H1 (cell line): ENCODE measurements around the gene PSKH1. TPM values are rescaled to one million over a fixed set of nuclear protein-coding genes. Genes with fewer than 3 reads are reported as not detected.

Experiments used
- CTCF ChIA-PET: fragments of 300-600 bp; sonication (Branson Sonifier 250); formaldehyde crosslinking; loops from one replicate; lab custom pipeline; 2021; ENCODE audit not compliant: partially characterized antibody; lab: Charles Lee
- POLR2A ChIA-PET: fragments of 300-600 bp; sonication (Branson Sonifier 250); formaldehyde crosslinking; loops from one replicate; lab custom pipeline; 2021; ENCODE audit warnings: inconsistent platforms; ENCODE audit not compliant: partially characterized antibody; lab: Charles Lee
- DNase-seq, 2 experiments: peaks; one replicate each; pipeline versions ENCODE4 v3.0.0 to v3.0.0-alpha.2; 2010 to 2022; ENCODE audit warnings: low spot score in 2 of 2, low read depth in 1 of 2, mixed read lengths in 1 of 2
- FAIRE-seq: peaks from 2 replicates; lab custom pipeline; 2011; peaks lifted over from hg19 to GRCh38; lab: Jason Lieb, UNC
- H2AFZ ChIP-seq: 2 replicates; pipeline ENCODE4 v1.8.1; 2012; ENCODE audit warnings: low read length, inconsistent platforms
- H2AK5ac ChIP-seq: 2 replicates; pipeline ENCODE4 v1.6.1; 2013; ENCODE audit warnings: low read depth, low read length
- H2BK120ac ChIP-seq: replicated peaks from 2 replicates; pipeline ENCODE3; 2013; ENCODE audit warnings: low read depth, low read length, inconsistent platforms
- H2BK12ac ChIP-seq: 2 replicates; pipeline ENCODE4 v1.6.1; 2013; ENCODE audit warnings: low read depth, low read length
- H2BK15ac ChIP-seq: 2 replicates; pipeline ENCODE4 v1.6.1; 2013; ENCODE audit warnings: low read length
- H2BK20ac ChIP-seq: 2 replicates; pipeline ENCODE4 v1.6.1; 2013; ENCODE audit warnings: low read length
- H2BK5ac ChIP-seq: 2 replicates; pipeline ENCODE4 v1.6.1; 2013; ENCODE audit warnings: low read depth, low read length
- H3K14ac ChIP-seq: 2 replicates; pipeline ENCODE4 v1.6.1; 2013; ENCODE audit warnings: inconsistent platforms; ENCODE audit not compliant: insufficient read length
- H3K18ac ChIP-seq: 2 replicates; pipeline ENCODE4 v1.6.1; 2013; ENCODE audit warnings: low read length; ENCODE audit errors: extremely low read depth
- H3K23ac ChIP-seq: 2 replicates; pipeline ENCODE4 v1.6.1; 2013; ENCODE audit warnings: inconsistent platforms; ENCODE audit not compliant: insufficient read length
- H3K23me2 ChIP-seq: 2 replicates; pipeline ENCODE4 v1.6.1; 2013; ENCODE audit warnings: low read depth, low read length
- H3K27ac ChIP-seq: 2 replicates; pipeline ENCODE4 v1.6.1; 2011; ENCODE audit warnings: low read depth, low read length, inconsistent platforms
- H3K27me3 ChIP-seq, 4 experiments: replicated peaks in 1 of 4; 1 replicate in 1 of 4; 2 replicates in 3 of 4; pipeline versions ENCODE4 v1.6.1 to v1.8.1; 2011 to 2013; ENCODE audit warnings: low read length in 3 of 4, mild to moderate bottlenecking in 3 of 4, inconsistent platforms in 2 of 4, mixed read lengths in 2 of 4, moderate library complexity in 1 of 4; ENCODE audit not compliant: control insufficient read depth in 3 of 4, insufficient read depth in 3 of 4; ENCODE audit errors: extremely low read depth in 1 of 4
- H3K36me3 ChIP-seq, 4 experiments: 2 replicates each; pipeline versions ENCODE4 v1.6.1 to v1.8.1; 2011 to 2013; ENCODE audit warnings: mild to moderate bottlenecking in 4 of 4, low read length in 3 of 4, moderate library complexity in 2 of 4, control low read depth in 1 of 4, inconsistent platforms in 1 of 4; ENCODE audit not compliant: insufficient read depth in 4 of 4, control insufficient read depth in 2 of 4
- H3K4ac ChIP-seq: replicated peaks from 2 replicates; pipeline ENCODE3; 2013; ENCODE audit warnings: low read length, low read depth, mixed read lengths, inconsistent platforms; ENCODE audit not compliant: insufficient read length
- H3K4me1 ChIP-seq, 4 experiments: replicated peaks in 1 of 4; 1 replicate in 1 of 4; 2 replicates in 3 of 4; pipeline versions ENCODE4 v1.6.1 to v1.8.1; 2011 to 2013; ENCODE audit warnings: low read length in 3 of 4, inconsistent platforms in 2 of 4, mixed read lengths in 1 of 4; ENCODE audit not compliant: insufficient read depth in 4 of 4, control insufficient read depth in 3 of 4
- H3K4me2 ChIP-seq, 2 experiments: 2 replicates each; pipeline versions ENCODE4 v1.6.1 to v1.8.1; 2011 to 2013; ENCODE audit warnings: low read depth in 2 of 2, low read length in 2 of 2, control low read depth in 1 of 2, inconsistent platforms in 1 of 2, mild to moderate bottlenecking in 1 of 2; ENCODE audit not compliant: insufficient read depth in 1 of 2
- H3K4me3 ChIP-seq, 4 experiments: fragments of 200-600, 300-600 bp in 1 of 4; sonication (generic), shearing (Covaris generic), sonication (Bioruptor Twin) in 1 of 4; 2 replicates each; pipeline versions ENCODE4 v1.5.1 to v1.8.1; 2011 to 2016; ENCODE audit warnings: low read length in 4 of 4, low read depth in 3 of 4, control low read depth in 2 of 4, inconsistent platforms in 2 of 4, mild to moderate bottlenecking in 2 of 4, mixed read lengths in 1 of 4, moderate library complexity in 1 of 4; ENCODE audit not compliant: insufficient read depth in 2 of 4; ENCODE audit errors: extremely low read depth in 1 of 4
- H3K56ac ChIP-seq: replicated peaks from 2 replicates; pipeline ENCODE3; 2013; ENCODE audit warnings: low read depth, mild to moderate bottlenecking, mixed read lengths, low read length, inconsistent platforms; ENCODE audit not compliant: insufficient read length
- H3K79me1 ChIP-seq: 2 replicates; pipeline ENCODE4 v1.6.1; 2013; ENCODE audit warnings: low read depth, low read length, control low read depth
- H3K79me2 ChIP-seq, 2 experiments: 2 replicates each; pipeline versions ENCODE4 v1.6.1 to v1.8.1; 2012 to 2013; ENCODE audit warnings: low read length in 2 of 2, mild to moderate bottlenecking in 2 of 2, inconsistent platforms in 1 of 2; ENCODE audit not compliant: insufficient read depth in 2 of 2, control insufficient read depth in 1 of 2
- H3K9ac ChIP-seq, 4 experiments: replicated peaks in 1 of 4; 1 replicate in 1 of 4; 2 replicates in 3 of 4; pipeline versions ENCODE4 v1.6.1 to v1.8.1; 2011 to 2013; ENCODE audit warnings: low read depth in 3 of 4, low read length in 3 of 4, control low read depth in 2 of 4, mild to moderate bottlenecking in 2 of 4, moderate library complexity in 2 of 4, inconsistent platforms in 1 of 4; ENCODE audit errors: extremely low read depth in 1 of 4
- H3K9me3 ChIP-seq, 2 experiments: 2 replicates each; pipeline versions ENCODE4 v1.6.1 to v1.8.1; 2012 to 2013; ENCODE audit warnings: mild to moderate bottlenecking in 2 of 2, moderate library complexity in 2 of 2, control low read depth in 1 of 2, inconsistent platforms in 1 of 2, low read depth in 1 of 2, low read length in 1 of 2, mixed read lengths in 1 of 2; ENCODE audit not compliant: insufficient read depth in 2 of 2
- H4K20me1 ChIP-seq, 2 experiments: replicated peaks in 1 of 2; 2 replicates each; pipeline versions ENCODE3 to v1.8.1; 2011 to 2013; ENCODE audit warnings: inconsistent platforms in 2 of 2, low read length in 2 of 2, mild to moderate bottlenecking in 1 of 2; ENCODE audit not compliant: insufficient read depth in 2 of 2, control insufficient read depth in 1 of 2
- H4K5ac ChIP-seq: 2 replicates; pipeline ENCODE4 v1.6.1; 2013; ENCODE audit warnings: low read length, low read depth, mixed read lengths, inconsistent platforms; ENCODE audit not compliant: insufficient read length
- H4K8ac ChIP-seq: 2 replicates; pipeline ENCODE4 v1.8.0; 2013; ENCODE audit warnings: mild to moderate bottlenecking, moderate library complexity, low read length, inconsistent platforms; ENCODE audit not compliant: insufficient read depth; ENCODE audit errors: extremely low read depth
- H4K91ac ChIP-seq: replicated peaks from 2 replicates; pipeline ENCODE3; 2013; ENCODE audit warnings: low read length, mixed read lengths, inconsistent platforms; ENCODE audit not compliant: insufficient read length
- CREB1 ChIP-seq: IDR thresholded peaks from 2 replicates; pipeline ENCODE4 v1.6.1; 2012; ENCODE audit warnings: inconsistent platforms
- EGR1 ChIP-seq: IDR thresholded peaks from 2 replicates; pipeline ENCODE4 v1.6.1; 2011; ENCODE audit warnings: low read depth, low read length, borderline replicate concordance
- RAD21 ChIP-seq, 2 experiments: IDR thresholded peaks in 1 of 2; conservative IDR thresholded peaks in 1 of 2; 2 replicates each; pipeline ENCODE4 v1.6.1; 2011; ENCODE audit warnings: low read depth in 2 of 2, low read length in 2 of 2, improper control_type of control experiment in 1 of 2, inconsistent platforms in 1 of 2, mild to moderate bottlenecking in 1 of 2, moderate library complexity in 1 of 2
- SIRT6 ChIP-seq: IDR thresholded peaks from one replicate; pipeline ENCODE4 v1.7.1; 2012; ENCODE audit warnings: low read length, inconsistent platforms
- SP1 ChIP-seq: IDR thresholded peaks from 2 replicates; pipeline ENCODE4 v1.6.1; 2011; ENCODE audit warnings: low read depth, low read length
- TEAD4 ChIP-seq: IDR thresholded peaks from 2 replicates; pipeline ENCODE4 v1.6.1; 2012; ENCODE audit warnings: low read depth, low read length, inconsistent platforms, mixed read lengths
- WGBS, 2 experiments: shearing (Covaris generic) in 1 of 2; methylation state at CpG; one replicate each; pipeline versions ENCODE4 v1.1.6 to v1.1.7; 2013 to 2015; ENCODE audit warnings: low lambda C conversion rate in 2 of 2, mixed read lengths in 2 of 2, inconsistent platforms in 1 of 2, low coverage in 1 of 2, missing lambda C conversion rate in 1 of 2; ENCODE audit not compliant: insufficient replicate concordance in 2 of 2, insufficient coverage in 1 of 2, insufficient read length in 1 of 2; ENCODE audit errors: extremely low coverage in 1 of 2, missing lambda C conversion rate in 1 of 2; 5-methylcytosine and 5-hydroxymethylcytosine counted together
- polyA plus RNA-seq, 7 experiments: library from polyadenylated mRNA; depleted of rRNA in 3 of 7; stranded (reverse) in 5 of 7; unstranded in 2 of 7; fragments of >200 nt in 5 of 7; fragments of 200-250 nt in 2 of 7; gene quantifications; 1 replicate in 5 of 7; 2 replicates in 1 of 7; 4 replicates in 1 of 7; pipeline versions ENCODE4 v1.2.1 to v1.2.3, GENCODE V29; 2011 to 2013; ENCODE audit warnings: missing spikeins in 2 of 7, mixed read lengths in 2 of 7
- total RNA-seq: library from RNA; stranded (reverse); fragmentation: NEBNext Ultra II Directional; extraction: Animal tissue kit (Norgen Biotek cat#: 25700); gene quantifications from 2 replicates; pipeline ENCODE4 v1.2.1, GENCODE V29; 2021
- TF ChIP-seq, protein P1 (sequence below), 3 experiments: IDR thresholded peaks; 1 replicate in 2 of 3; 2 replicates in 1 of 3; pipeline versions ENCODE4 v1.5.1 to v1.6.1; 2011; ENCODE audit warnings: low read length in 3 of 3, mild to moderate bottlenecking in 3 of 3, inconsistent platforms in 2 of 3, low read depth in 1 of 3, moderate library complexity in 1 of 3; ENCODE audit not compliant: insufficient read depth in 1 of 3; ENCODE audit errors: control extremely low read depth in 1 of 3
- TF ChIP-seq, protein P2 (sequence below): IDR thresholded peaks from 2 replicates; pipeline ENCODE4 v1.6.1; 2012; ENCODE audit warnings: inconsistent platforms

Gene PSKH1
- total and polyA plus RNA-seq, 2 of the 8 experiments (the other 6 are each of a cell fraction or from before 2014, with no cell fraction given), result 24.8 to 51.0 TPM

DNA sequence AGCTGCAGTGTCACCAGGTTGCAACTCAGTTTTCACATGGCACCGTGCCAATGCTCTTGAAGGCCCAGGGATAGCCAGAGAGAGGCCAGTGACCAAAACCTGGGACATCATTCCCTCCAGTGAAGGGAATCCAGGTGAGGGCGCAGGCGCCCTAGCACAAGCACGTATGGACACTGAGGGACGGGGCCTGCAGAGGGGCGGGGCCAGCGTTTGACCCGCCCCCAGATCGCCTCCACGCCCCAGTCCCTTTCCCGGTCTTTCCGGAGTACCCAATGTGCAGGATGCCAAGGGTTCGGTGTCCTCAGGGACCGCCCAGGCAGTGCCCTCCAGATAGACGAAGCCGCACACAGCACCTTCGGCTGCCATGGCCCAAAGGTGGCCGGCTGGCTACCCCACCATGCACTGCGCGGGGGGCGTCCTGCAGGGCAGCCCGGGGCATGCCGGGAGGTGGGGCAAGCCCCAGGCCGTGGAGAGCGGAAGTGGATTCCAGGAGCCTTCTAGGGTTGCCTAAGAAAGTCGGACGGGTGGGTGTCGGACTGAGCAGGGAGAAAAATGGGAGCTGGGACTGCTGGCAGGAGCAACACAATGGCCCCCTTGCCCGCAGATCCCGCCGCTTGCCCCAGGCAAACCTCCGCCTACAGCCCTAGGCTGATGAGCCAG is 70.7 kb downstream of the PSKH1 start:
- Histone ChIP-seq H3K18ac (no peak overlapping the region), H3K23me2 (peaks cover 7% of the 10 kb centered on the region; the same call in 1 of the 2 replicates), H4K20me1 (peaks cover 2 to 25% of the 10 kb centered on the region in 2 experiments), H2BK20ac (no peak overlapping the region), H2BK12ac (no peak overlapping the region), H3K4me3 (no peak overlapping the region), H3K27ac (no peak overlapping the region), H2BK5ac (peak overlapping the region; percentile 35; the same call in 1 of the 2 replicates), H3K27me3 (no peaks in the 10 kb centered on the region), H2AFZ (no peak overlapping the region), H3K36me3 (peaks cover 4 to 19% (median 17%) of the 10 kb centered on the region in 4 experiments; a peak in 6 of 8 replicates), H2BK120ac (no peak overlapping the region), H3K79me1 (peaks cover 20% of the 10 kb centered on the region; the same call in 1 of the 2 replicates), H3K4me1 (peaks cover 6 to 25% (median 18%) of the 10 kb centered on the region in 4 experiments), H3K9ac (no peak overlapping the region), H4K5ac (no peak overlapping the region), H2BK15ac (no peak overlapping the region; the same call in 1 of the 2 replicates), H3K4me2 (peak overlapping the region in 1 of 2 experiments; percentile 11; a peak in 1 of 4 replicates), H4K8ac (peak overlapping the region; percentile 36; the same call in 1 of the 2 replicates), H3K9me3 (no peaks in the 10 kb centered on the region), H4K91ac (no peak overlapping the region), H3K79me2 (peaks cover 0 to 4% of the 10 kb centered on the region in 2 experiments; a peak in 2 of 4 replicates), H3K56ac (no peak overlapping the region), H2AK5ac (no peak overlapping the region), H3K4ac (no peak overlapping the region), H3K23ac (no peak overlapping the region), H3K14ac (no peak overlapping the region)
- WGBS, 2 experiments, result 72% methylated on average over 26 of the region's 32 CpGs; no CpG with 5 or more reads in 1 of the 2 experiments
- peak; percentile 63; the same call in 1 of the 2 replicates for TF ChIP-seq SP1
- TF ChIP-seq CREB1, result peak; percentile 20; the same call in 1 of the 2 replicates
- no peak for TF ChIP-seq SIRT6
- 0 out of 2 replicates have a peak, but pooled peaks have one; percentile 8 for TF ChIP-seq EGR1
- TF ChIP-seq TEAD4, result no peak
- TF ChIP-seq, protein P1, sequence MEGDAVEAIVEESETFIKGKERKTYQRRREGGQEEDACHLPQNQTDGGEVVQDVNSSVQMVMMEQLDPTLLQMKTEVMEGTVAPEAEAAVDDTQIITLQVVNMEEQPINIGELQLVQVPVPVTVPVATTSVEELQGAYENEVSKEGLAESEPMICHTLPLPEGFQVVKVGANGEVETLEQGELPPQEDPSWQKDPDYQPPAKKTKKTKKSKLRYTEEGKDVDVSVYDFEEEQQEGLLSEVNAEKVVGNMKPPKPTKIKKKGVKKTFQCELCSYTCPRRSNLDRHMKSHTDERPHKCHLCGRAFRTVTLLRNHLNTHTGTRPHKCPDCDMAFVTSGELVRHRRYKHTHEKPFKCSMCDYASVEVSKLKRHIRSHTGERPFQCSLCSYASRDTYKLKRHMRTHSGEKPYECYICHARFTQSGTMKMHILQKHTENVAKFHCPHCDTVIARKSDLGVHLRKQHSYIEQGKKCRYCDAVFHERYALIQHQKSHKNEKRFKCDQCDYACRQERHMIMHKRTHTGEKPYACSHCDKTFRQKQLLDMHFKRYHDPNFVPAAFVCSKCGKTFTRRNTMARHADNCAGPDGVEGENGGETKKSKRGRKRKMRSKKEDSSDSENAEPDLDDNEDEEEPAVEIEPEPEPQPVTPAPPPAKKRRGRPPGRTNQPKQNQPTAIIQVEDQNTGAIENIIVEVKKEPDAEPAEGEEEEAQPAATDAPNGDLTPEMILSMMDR (IDR thresholded peaks at IDR 0.05; ENCODE audit: control extremely low read depth in 1 of 3, insufficient read depth in 1 of 3, low read depth in 1 of 3, low read length in 3 of 3), result peak in 2 of 3 experiments; percentile 27 to 30; a peak in 3 of 4 replicates
- TF ChIP-seq, protein P2, sequence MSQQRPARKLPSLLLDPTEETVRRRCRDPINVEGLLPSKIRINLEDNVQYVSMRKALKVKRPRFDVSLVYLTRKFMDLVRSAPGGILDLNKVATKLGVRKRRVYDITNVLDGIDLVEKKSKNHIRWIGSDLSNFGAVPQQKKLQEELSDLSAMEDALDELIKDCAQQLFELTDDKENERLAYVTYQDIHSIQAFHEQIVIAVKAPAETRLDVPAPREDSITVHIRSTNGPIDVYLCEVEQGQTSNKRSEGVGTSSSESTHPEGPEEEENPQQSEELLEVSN, result peak; percentile 64
- peak; percentile 51 to 56 for TF ChIP-seq RAD21 (IDR thresholded peaks at IDR 0.05 in 1 of 2, conservative IDR thresholded peaks at IDR 0.05 in 1 of 2; ENCODE audit: low read depth in 2 of 2, low read length in 2 of 2)
- POLR2A ChIA-PET, result interaction anchor here (0.6 to 3.9 kb wide), 12 partner anchors 8 to 416 kb away, joined by 3 to 26 read pairs (median 3); partner anchors contain the start of genes DDX28, DUS2, EDC4 and PSMB10
- CTCF ChIA-PET, result interaction anchor here (0.7 to 10.9 kb wide), 11 partner anchors 15 to 301 kb away, joined by 3 to 90 read pairs (median 4); partner anchors contain the start of genes LCAT, NRN1L and SLC7A6
- DNase-seq (peak; percentile 36 to 75), FAIRE-seq (no peak)
